Panc1 (cell line): Measurements from ENCODE around the gene MAPK10.

Experiments
- TF ChIP-seq, protein P1 (sequence below): fragments of 450-650 bp; IDR thresholded peaks from 2 replicates; pipeline ENCODE4 v1.5.1; 2017; ENCODE audit warnings: mild to moderate bottlenecking
- TF ChIP-seq, protein P2 (sequence below), 2 experiments: IDR thresholded peaks; 2 replicates each; pipeline ENCODE4 v1.6.1; 2011 to 2012; ENCODE audit warnings: low read depth in 2 of 2, control low read depth in 1 of 2, low read length in 1 of 2, mild to moderate bottlenecking in 1 of 2, moderate library complexity in 1 of 2; ENCODE audit not compliant: insufficient read depth in 1 of 2

DNA sequence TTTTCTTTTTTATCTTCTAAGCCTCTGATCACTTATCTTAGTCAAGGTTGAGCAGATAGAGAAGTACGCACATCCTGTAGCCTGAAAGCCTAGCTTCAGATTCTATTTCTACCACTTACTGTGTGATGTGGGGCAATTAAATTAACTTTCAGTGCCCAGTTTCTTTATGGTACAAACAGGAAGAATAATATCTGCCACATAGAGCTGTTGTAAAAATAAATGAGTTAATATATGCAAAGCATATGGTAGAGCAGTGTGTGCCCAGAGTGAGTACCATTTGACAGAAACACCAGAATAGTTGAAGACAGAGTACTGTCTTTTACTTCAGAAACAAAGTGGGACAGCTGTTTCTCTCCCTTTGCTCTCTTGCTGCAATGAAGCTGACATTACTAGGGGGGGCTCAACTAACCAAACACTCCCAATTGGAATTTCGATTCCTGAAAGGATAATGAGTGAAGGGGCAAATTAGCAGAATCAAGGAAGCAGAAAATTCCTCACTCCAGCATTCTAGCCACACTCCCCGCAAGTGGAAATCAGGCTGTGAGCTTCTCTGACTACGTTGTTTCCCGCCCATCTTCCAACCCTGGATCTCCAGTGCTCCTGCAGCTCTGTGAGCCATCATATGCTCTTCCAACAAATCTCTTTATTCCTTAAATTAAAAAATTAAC, 80.4 kb downstream of the MAPK10 start:
- TF ChIP-seq, protein P1, sequence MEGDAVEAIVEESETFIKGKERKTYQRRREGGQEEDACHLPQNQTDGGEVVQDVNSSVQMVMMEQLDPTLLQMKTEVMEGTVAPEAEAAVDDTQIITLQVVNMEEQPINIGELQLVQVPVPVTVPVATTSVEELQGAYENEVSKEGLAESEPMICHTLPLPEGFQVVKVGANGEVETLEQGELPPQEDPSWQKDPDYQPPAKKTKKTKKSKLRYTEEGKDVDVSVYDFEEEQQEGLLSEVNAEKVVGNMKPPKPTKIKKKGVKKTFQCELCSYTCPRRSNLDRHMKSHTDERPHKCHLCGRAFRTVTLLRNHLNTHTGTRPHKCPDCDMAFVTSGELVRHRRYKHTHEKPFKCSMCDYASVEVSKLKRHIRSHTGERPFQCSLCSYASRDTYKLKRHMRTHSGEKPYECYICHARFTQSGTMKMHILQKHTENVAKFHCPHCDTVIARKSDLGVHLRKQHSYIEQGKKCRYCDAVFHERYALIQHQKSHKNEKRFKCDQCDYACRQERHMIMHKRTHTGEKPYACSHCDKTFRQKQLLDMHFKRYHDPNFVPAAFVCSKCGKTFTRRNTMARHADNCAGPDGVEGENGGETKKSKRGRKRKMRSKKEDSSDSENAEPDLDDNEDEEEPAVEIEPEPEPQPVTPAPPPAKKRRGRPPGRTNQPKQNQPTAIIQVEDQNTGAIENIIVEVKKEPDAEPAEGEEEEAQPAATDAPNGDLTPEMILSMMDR, result no peak
- TF ChIP-seq, protein P2, sequence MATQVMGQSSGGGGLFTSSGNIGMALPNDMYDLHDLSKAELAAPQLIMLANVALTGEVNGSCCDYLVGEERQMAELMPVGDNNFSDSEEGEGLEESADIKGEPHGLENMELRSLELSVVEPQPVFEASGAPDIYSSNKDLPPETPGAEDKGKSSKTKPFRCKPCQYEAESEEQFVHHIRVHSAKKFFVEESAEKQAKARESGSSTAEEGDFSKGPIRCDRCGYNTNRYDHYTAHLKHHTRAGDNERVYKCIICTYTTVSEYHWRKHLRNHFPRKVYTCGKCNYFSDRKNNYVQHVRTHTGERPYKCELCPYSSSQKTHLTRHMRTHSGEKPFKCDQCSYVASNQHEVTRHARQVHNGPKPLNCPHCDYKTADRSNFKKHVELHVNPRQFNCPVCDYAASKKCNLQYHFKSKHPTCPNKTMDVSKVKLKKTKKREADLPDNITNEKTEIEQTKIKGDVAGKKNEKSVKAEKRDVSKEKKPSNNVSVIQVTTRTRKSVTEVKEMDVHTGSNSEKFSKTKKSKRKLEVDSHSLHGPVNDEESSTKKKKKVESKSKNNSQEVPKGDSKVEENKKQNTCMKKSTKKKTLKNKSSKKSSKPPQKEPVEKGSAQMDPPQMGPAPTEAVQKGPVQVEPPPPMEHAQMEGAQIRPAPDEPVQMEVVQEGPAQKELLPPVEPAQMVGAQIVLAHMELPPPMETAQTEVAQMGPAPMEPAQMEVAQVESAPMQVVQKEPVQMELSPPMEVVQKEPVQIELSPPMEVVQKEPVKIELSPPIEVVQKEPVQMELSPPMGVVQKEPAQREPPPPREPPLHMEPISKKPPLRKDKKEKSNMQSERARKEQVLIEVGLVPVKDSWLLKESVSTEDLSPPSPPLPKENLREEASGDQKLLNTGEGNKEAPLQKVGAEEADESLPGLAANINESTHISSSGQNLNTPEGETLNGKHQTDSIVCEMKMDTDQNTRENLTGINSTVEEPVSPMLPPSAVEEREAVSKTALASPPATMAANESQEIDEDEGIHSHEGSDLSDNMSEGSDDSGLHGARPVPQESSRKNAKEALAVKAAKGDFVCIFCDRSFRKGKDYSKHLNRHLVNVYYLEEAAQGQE (IDR thresholded peaks at IDR 0.05; ENCODE audit: insufficient read depth in 1 of 2, low read depth in 2 of 2, low read length in 1 of 2), result no peak
